Nephron (organoid): ENCODE results near the gene CCL5.
"Not testable (repeated sequence)": the region's sequence is repeated elsewhere in the genome, so short reads cannot be mapped to it uniquely, and the experiment has no call there.

Experiments used
- H3K27ac Mint-ChIP-seq, 3 experiments: 2 replicates each; pipeline ENCODE4 v1.8.0; 2020; ENCODE audit warnings: mixed read lengths in 3 of 3, mild to moderate bottlenecking in 2 of 3, moderate library complexity in 1 of 3
- H3K27me3 Mint-ChIP-seq: 2 replicates; pipeline ENCODE4 v1.8.0; 2021; ENCODE audit warnings: low read depth, mild to moderate bottlenecking, moderate library complexity, mixed read lengths
- H3K36me3 Mint-ChIP-seq: 2 replicates; pipeline ENCODE4 v1.8.0; 2020; ENCODE audit warnings: low read depth, mixed read lengths
- H3K4me1 Mint-ChIP-seq: 2 replicates; pipeline ENCODE4 v1.8.0; 2020; ENCODE audit warnings: mixed read lengths
- H3K4me3 Mint-ChIP-seq, 3 experiments: 2 replicates each; pipeline ENCODE4 v1.8.0; 2020; ENCODE audit warnings: mild to moderate bottlenecking in 3 of 3, mixed read lengths in 3 of 3, moderate library complexity in 2 of 3
- H3K9me3 Mint-ChIP-seq: 2 replicates; pipeline ENCODE4 v1.8.0; 2020; ENCODE audit warnings: mixed read lengths
- TF ChIP-seq, protein P1 (sequence below), 3 experiments: fragments of 200-600 bp; sonication (generic); IDR thresholded peaks; one replicate each; pipeline ENCODE4 v1.5.0; 2021; ENCODE audit warnings: antibody characterized with exemption in 3 of 3; ENCODE audit not compliant: unreplicated experiment in 3 of 3

Gene CCL5

DNA sequence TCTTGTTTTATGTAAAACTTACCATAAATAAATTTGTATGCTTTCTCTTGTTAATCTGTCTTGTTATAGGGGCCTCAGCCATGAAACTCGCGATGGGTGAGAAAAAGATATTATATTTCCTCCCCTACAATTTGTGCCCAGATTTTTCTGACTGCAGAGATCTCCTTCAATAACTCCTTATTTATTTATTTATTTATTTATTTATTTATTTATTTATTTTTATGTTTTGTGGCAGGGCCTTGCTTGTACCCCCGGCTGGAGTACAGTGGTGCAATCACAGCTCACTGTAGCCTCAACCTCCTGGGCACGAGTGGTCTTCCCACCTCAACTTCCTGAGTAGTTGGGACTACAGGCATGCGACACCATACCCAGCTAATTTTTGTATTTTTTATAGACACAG lies 23.3 kb upstream of the CCL5 start:
- TF ChIP-seq, protein P1, sequence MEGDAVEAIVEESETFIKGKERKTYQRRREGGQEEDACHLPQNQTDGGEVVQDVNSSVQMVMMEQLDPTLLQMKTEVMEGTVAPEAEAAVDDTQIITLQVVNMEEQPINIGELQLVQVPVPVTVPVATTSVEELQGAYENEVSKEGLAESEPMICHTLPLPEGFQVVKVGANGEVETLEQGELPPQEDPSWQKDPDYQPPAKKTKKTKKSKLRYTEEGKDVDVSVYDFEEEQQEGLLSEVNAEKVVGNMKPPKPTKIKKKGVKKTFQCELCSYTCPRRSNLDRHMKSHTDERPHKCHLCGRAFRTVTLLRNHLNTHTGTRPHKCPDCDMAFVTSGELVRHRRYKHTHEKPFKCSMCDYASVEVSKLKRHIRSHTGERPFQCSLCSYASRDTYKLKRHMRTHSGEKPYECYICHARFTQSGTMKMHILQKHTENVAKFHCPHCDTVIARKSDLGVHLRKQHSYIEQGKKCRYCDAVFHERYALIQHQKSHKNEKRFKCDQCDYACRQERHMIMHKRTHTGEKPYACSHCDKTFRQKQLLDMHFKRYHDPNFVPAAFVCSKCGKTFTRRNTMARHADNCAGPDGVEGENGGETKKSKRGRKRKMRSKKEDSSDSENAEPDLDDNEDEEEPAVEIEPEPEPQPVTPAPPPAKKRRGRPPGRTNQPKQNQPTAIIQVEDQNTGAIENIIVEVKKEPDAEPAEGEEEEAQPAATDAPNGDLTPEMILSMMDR (IDR thresholded peaks at IDR 0.05; ENCODE audit: unreplicated experiment in 3 of 3), result no peak
- peaks cover 37% of the 10 kb centered on the region for H3K4me1 Mint-ChIP-seq
- H3K9me3 Mint-ChIP-seq, result no peaks in the 10 kb centered on the region
- H3K36me3 Mint-ChIP-seq, result no peaks in the 10 kb centered on the region
- H3K27ac Mint-ChIP-seq, result peak overlapping the region; percentile 39 to 79 (median 67)
- no peak overlapping the region for H3K4me3 Mint-ChIP-seq
- peaks cover 7% of the 10 kb centered on the region for H3K27me3 Mint-ChIP-seq

DNA sequence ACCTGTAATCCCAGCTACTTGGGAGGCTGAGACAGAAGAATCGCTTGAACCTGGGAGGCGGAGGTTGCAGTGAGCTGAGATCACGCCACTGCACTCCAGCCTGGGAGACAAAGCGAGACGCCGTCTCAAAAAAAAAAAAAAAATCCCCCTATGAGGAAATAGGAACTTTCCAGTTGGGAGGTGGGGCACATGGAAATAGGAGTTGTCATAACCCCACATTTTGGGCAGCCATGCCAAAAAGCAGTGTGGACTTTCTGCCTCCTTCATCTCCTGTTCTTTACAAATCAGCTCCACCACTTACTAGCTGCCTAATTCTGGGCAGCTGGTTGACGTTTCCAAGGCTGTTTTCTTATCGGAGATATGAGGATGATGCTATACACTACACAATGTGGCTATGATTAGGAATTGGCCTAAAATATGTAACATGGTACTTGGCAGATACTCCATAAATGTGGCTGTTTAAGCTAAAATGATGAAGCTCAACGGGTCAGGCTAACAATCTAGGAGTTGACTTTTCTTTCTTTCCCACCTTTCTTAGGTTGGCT lies 21.5 kb upstream of the CCL5 start:
- no peaks in the 10 kb centered on the region for H3K36me3 Mint-ChIP-seq
- H3K9me3 Mint-ChIP-seq, result no peaks in the 10 kb centered on the region
- peak overlapping the region; percentile 38 to 77 (median 76) for H3K27ac Mint-ChIP-seq
- H3K4me1 Mint-ChIP-seq, result peaks cover 42% of the 10 kb centered on the region
- TF ChIP-seq, protein P1 (IDR thresholded peaks at IDR 0.05; ENCODE audit: unreplicated experiment in 3 of 3), result no peak
- no peak overlapping the region for H3K4me3 Mint-ChIP-seq
- peaks cover 7% of the 10 kb centered on the region for H3K27me3 Mint-ChIP-seq

DNA sequence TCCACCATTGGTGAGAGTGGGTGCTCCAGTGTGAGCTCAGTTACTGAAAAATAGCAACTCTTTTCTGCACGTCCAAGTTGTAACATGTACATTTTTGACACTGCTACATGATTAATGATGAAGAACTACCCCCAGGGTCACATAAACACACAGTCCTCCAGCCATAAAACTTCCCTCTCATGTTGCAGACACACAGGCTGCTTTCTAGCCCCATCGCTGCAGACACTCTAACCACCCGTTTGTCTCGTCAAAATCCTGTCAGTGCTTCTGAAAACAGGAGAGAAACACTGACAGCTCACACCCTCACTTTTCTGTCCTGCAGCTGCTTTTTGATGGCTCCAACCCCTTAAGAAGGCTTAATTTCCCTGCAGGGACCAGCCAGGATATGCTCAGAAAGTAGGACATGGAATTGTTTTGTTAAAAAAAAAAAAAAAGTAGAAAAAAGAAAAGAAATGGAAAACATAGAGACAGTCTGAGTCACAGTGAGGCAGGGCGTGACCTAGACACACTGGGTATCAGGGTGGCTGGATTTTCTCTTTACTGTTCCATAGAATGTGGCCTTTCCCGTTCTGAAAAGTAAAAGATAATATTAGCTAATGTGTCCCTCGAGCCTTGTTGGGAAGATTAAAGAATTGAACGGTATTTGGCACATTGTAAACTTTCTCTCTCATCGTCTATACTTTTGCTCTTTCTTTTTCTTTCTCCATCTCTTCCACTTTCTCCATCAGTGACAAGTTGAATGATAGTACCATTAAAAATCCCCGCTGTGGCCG lies 20.7 kb upstream of the CCL5 start:
- Mint-ChIP-seq H3K4me1 (peaks cover 42% of the 10 kb centered on the region), H3K9me3 (no peaks in the 10 kb centered on the region), H3K36me3 (no peaks in the 10 kb centered on the region), H3K27me3 (peaks cover 7% of the 10 kb centered on the region), H3K27ac (peak overlapping the region; percentile 38 to 77 (median 68)), H3K4me3 (peak overlapping the region in 2 of 3 experiments; percentile 2 to 67)
- TF ChIP-seq, protein P1 (IDR thresholded peaks at IDR 0.05; ENCODE audit: unreplicated experiment in 3 of 3), result no peak

DNA sequence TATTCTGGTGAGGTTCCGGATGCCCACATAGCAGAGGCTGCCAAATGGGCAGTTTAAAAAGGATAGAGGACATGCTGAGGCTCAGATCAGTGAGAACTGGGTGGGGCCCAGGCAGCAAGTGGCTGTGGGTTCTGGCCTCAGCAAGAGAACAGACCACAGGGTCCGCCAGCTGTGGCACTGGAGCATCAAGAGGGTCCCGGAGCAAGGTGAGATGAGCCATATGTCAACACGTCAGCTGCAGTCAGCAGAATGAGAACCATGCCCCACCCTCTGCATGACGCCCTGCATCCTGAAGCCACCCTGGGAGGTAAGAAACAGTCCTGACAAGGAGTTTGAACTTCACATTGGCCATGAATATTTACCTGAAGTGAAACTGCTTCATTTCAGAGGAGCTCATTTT lies 20.1 kb upstream of the CCL5 start:
- H3K27ac Mint-ChIP-seq, result peak overlapping the region; percentile 38 to 77 (median 68)
- no peak overlapping the region for H3K4me3 Mint-ChIP-seq
- TF ChIP-seq, protein P1 (IDR thresholded peaks at IDR 0.05; ENCODE audit: unreplicated experiment in 3 of 3), result no peak

DNA sequence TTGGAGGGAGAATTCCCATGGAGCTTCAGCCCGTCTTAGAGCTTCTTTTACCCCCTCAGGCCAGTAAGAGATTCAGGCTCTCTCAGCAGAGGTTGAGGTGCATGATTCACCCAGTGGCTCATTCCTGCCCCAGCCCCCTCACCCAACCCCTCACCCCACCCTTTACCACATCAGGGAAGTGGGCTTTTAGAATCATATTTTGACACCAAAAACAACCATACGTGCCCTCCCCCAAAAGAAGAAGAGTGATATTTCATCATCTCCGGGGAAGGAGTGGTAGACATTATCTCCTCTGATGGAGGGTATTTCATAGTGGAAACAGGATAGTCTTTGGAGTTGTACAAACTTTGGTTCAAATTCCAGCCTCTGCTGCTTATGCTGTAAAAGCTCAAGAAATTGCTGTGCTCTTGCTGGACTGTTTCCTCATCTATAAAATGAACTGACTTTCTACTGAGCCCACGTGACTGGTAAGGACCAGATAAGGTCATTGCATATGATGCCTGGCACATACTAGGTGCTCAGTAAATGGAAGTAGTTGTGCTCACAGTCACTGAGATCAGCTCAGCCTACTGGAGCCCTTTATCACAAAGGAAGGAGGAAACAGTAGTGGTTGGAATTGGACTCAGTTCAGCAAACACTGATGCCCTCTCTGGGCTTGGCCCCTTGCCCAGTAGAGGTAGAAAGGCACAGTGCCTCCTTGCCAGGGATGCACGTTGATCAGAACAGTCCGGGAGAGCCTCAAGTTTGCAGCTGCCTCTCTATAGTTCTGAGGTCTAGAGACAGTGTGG lies 18.3 kb upstream of the CCL5 start:
- Mint-ChIP-seq H3K9me3 (no peaks in the 10 kb centered on the region), H3K27me3 (peaks cover 3% of the 10 kb centered on the region), H3K27ac (peak overlapping the region in 1 of 3 experiments; percentile 60), H3K36me3 (no peaks in the 10 kb centered on the region), H3K4me1 (peaks cover 42% of the 10 kb centered on the region), H3K4me3 (no peak overlapping the region)
- TF ChIP-seq, protein P1 (IDR thresholded peaks at IDR 0.05; ENCODE audit: unreplicated experiment in 3 of 3), result no peak

More for the DNA sequence above, 20.1 kb upstream of the CCL5 start:
- peaks cover 7% of the 10 kb centered on the region for H3K27me3 Mint-ChIP-seq
- H3K9me3 Mint-ChIP-seq, result no peaks in the 10 kb centered on the region
- H3K36me3 Mint-ChIP-seq, result no peaks in the 10 kb centered on the region
- H3K4me1 Mint-ChIP-seq, result peaks cover 42% of the 10 kb centered on the region

DNA sequence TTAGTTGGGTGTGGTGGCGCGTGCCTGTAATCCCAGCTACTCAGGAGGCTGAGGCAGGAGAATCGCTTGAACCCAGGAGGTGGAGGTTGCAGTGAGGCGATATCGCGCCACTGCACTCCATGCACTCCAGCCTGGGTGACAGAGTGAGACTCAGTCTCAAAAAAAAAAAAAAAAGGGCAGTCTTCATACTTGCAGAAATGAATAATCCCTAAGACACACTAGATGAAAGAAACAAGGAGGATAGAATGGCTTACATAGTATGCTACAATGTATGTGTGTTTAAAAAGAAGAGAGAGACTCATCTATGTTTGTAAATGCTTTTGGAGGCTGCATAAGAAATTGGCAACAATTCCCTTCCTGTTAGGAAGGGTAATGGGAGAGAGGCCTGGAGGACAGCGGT lies 17.6 kb upstream of the CCL5 start:
- H3K27me3 Mint-ChIP-seq, H3K36me3 Mint-ChIP-seq, H3K4me3 Mint-ChIP-seq, H3K9me3 Mint-ChIP-seq: not testable (repeated sequence)
- Mint-ChIP-seq H3K27ac (peak overlapping the region in 1 of 3 experiments; percentile 25), H3K4me1 (peaks cover 35% of the 10 kb centered on the region)
